Heart left ventricle (tissue), 16 donors: Measurements from ENCODE around the gene OTOP1. TPM values are rescaled to one million over a fixed set of nuclear protein-coding genes. Genes with fewer than 3 reads are reported as not detected.

ENCODE experiments used
- ATAC-seq, 4 donors: fragments of 200-7000 bp; cut with Tn5 transposase; one replicate each; pipeline ENCODE4 v1.9.1; 2020 to 2022; ENCODE audit warnings: moderate library complexity in 4 of 4, mild to moderate bottlenecking in 3 of 4, moderate number of reproducible peaks in 1 of 4
- DNase-seq, 5 donors: peaks; one replicate each; pipeline ENCODE4 v3.0.0-alpha.2; 2020
- H3K27ac ChIP-seq, 12 donors: fragments of 200-600 bp; sonication (generic) in 4 of 12; one replicate each; pipeline versions ENCODE4 v1.5.0 to v1.8.0; 2016 to 2022; ENCODE audit warnings: mild to moderate bottlenecking in 2 of 12
- H3K27me3 ChIP-seq, 9 donors: fragments of 200-600 bp; sonication (generic) in 2 of 9; one replicate each; pipeline versions ENCODE4 v1.5.1 to v1.8.0; 2016 to 2022; ENCODE audit warnings: mild to moderate bottlenecking in 3 of 9
- H3K36me3 ChIP-seq, 9 donors: fragments of 200-600 bp; sonication (generic) in 2 of 9; one replicate each; pipeline versions ENCODE4 v1.5.0 to v1.8.0; 2018 to 2022; ENCODE audit warnings: mild to moderate bottlenecking in 2 of 9
- H3K4me1 ChIP-seq, 12 donors: fragments of 200-600 bp; sonication (generic) in 4 of 12; one replicate each; pipeline versions ENCODE4 v1.5.0 to v1.8.0; 2016 to 2022; ENCODE audit warnings: mild to moderate bottlenecking in 3 of 12
- H3K4me3 ChIP-seq, 12 donors: fragments of 200-600 bp; sonication (generic) in 4 of 12; one replicate each; pipeline versions ENCODE4 v1.5.0 to v1.8.0; 2017 to 2022; ENCODE audit warnings: mild to moderate bottlenecking in 9 of 12, moderate library complexity in 4 of 12
- H3K9me3 ChIP-seq, 12 donors: fragments of 200-600 bp; sonication (generic) in 4 of 12; one replicate each; pipeline versions ENCODE4 v1.5.0 to v1.8.0; 2016 to 2022; ENCODE audit warnings: mild to moderate bottlenecking in 1 of 12
- CTCF ChIP-seq, 12 donors: fragments of 200-600 bp; sonication (generic) in 4 of 12; IDR thresholded peaks; one replicate each; pipeline versions ENCODE4 v1.5.0 to v1.8.0; 2018 to 2022; ENCODE audit warnings: antibody characterized with exemption in 12 of 12, mild to moderate bottlenecking in 5 of 12
- POLR2A ChIP-seq, 2 donors: fragments of 450-650 bp; IDR thresholded peaks; one replicate each; pipeline ENCODE4 v1.6.1; 2017; ENCODE audit warnings: antibody characterized with exemption in 2 of 2, mild to moderate bottlenecking in 2 of 2, moderate library complexity in 2 of 2
- WGBS, 4 donors: extraction: QIAGEN DNeasy Blood & Tissue Kit in 2 of 4; methylation state at CpG; one replicate each; pipeline versions ENCODE4 v1.1.5 to v1.1.7; 2013 to 2018; 5-methylcytosine and 5-hydroxymethylcytosine counted together
- intact Hi-C, 10 donors: fragments of 100-400 bp; cut with DNase I; formaldehyde crosslinking; loops; one replicate each; pipeline versions ENCODE4 v1.11.1 to v1.14.2; 2022
- polyA plus RNA-seq, 2 donors: library from polyadenylated mRNA; stranded (reverse); fragments of 200-250 nt; gene quantifications; one replicate each; pipeline ENCODE4 v1.2.3, GENCODE V29; 2013
- total RNA-seq, 9 donors: library from RNA; depleted of rRNA in 2 of 9; stranded (reverse); fragments of >200 nt in 2 of 9; fragmentation: NEBNext Ultra II Directional in 3 of 9; extraction: Animal tissue kit (Norgen Biotek cat#: 25700) in 3 of 9; gene quantifications; one replicate each; pipeline versions ENCODE4 v1.1.0 to v1.2.4, GENCODE V29; 2016 to 2023
- donor health status: ischemic (EF 13 %, LVEDD 7.1; RV severe dilation, severe dysfunction).
- donor health status: healthy with polysubstance abuse.
- donor health status: DM: no; HTN: yes; CAD: no.
- donor health status: DM: no; HTN: no; CAD: no.
- donor health status: ischemic (EF 25% LVEDD 6.9; RV normal size, moderate dysfunction).
- donor health status: ischemic (EF 25% LVEDD 5.7; RV mildly dilated, moderate dysfunction).
- donor health status: healthy.
- donor health status: DM: yes; HTN: yes; CAD: no.
- donor health status: ischemic (EF 35%, LVEDD 5.7; RV mildly dilated, moderate dysfunction).
- donor health status: nonischemic (EF 11% LVEDD 7.7; RV severe dilation, severe dysfunction).
- donor health status: DM: yes; HTN: yes; CAD: no.
- donor health status: PGD.
- donor health status: ischemic (EF 29% LVEDD 5.4; RV normal size, mild dysfunction).
- donor health status: nonischemic (EF 23%, LVEDD 6.1; RV moderate dilation, normal function).

The OTOP1 gene
- total and polyA plus RNA-seq, 11 donors: not detected

GRCh38 chr4:4204401-4204745 is 22.4 kb downstream of the OTOP1 start:
- H3K4me1 ChIP-seq: no peaks in the 10 kb centered on the region
- no peaks in the 10 kb centered on the region for H3K36me3 ChIP-seq
- H3K27ac ChIP-seq: no peak overlapping the region
- no peak for TF ChIP-seq CTCF (IDR thresholded peaks at IDR 0.05)
- TF ChIP-seq POLR2A (IDR thresholded peaks at IDR 0.05): no peak
- WGBS, 4 donors: 78 to 83% (median 80%) methylated on average over 3 of the region's 3 CpGs
- intact Hi-C loops: no loop called here
- no peak for ATAC-seq
- H3K9me3 ChIP-seq: no peaks in the 10 kb centered on the region
- H3K27me3 ChIP-seq: peaks cover 0 to 35% (median 7%) of the 10 kb centered on the region in 9 donors
- no peak overlapping the region for H3K4me3 ChIP-seq
- no peak for DNase-seq

GRCh38 chr4:4203688-4204400 is 22.9 kb downstream of the OTOP1 start:
- H3K9me3 ChIP-seq: no peaks in the 10 kb centered on the region
- no peak for TF ChIP-seq CTCF (IDR thresholded peaks at IDR 0.05)
- TF ChIP-seq POLR2A (IDR thresholded peaks at IDR 0.05): no peak
- no peak overlapping the region for H3K27ac ChIP-seq
- H3K4me3 ChIP-seq: no peak overlapping the region
- H3K27me3 ChIP-seq: peaks cover 0 to 32% (median 7%) of the 10 kb centered on the region in 9 donors
- DNase-seq: no peak
- intact Hi-C loops: no loop called here
- no peaks in the 10 kb centered on the region for H3K4me1 ChIP-seq
- ATAC-seq: no peak
- 79 to 87% (median 82%) methylated on average over 10 of the region's 10 CpGs for WGBS, 4 donors
- no peaks in the 10 kb centered on the region for H3K36me3 ChIP-seq

- WGBS, 4 donors: 69 to 88% (median 78%) methylated on average over 1 to 4 of the region's 4 CpGs
- H3K27me3 ChIP-seq: peaks cover 0 to 25% (median 7%) of the 10 kb centered on the region in 9 donors
- no peak overlapping the region for H3K27ac ChIP-seq
- no peaks in the 10 kb centered on the region for H3K4me1 ChIP-seq
- TF ChIP-seq POLR2A (IDR thresholded peaks at IDR 0.05) (no peak), CTCF (IDR thresholded peaks at IDR 0.05) (no peak)
- no peaks in the 10 kb centered on the region for H3K36me3 ChIP-seq
- DNase-seq: no peak
- no peak overlapping the region for H3K4me3 ChIP-seq
- intact Hi-C loops: no loop called here
- no peaks in the 10 kb centered on the region for H3K9me3 ChIP-seq
- ATAC-seq: no peak
Observed at GRCh38 chr4:4202510-4202909, 24.2 kb downstream of the OTOP1 start.

- DNase-seq: no peak
- Histone ChIP-seq H3K9me3 (no peaks in the 10 kb centered on the region), H3K27ac (no peak overlapping the region), H3K36me3 (no peaks in the 10 kb centered on the region), H3K27me3 (peaks cover 0 to 18% (median 0%) of the 10 kb centered on the region in 9 donors), H3K4me3 (no peak overlapping the region), H3K4me1 (no peaks in the 10 kb centered on the region)
- 50 to 53% (median 52%) methylated on average over 4 of the region's 4 CpGs for WGBS, 4 donors
- TF ChIP-seq CTCF (IDR thresholded peaks at IDR 0.05): no peak
- no peak for TF ChIP-seq POLR2A (IDR thresholded peaks at IDR 0.05)
- ATAC-seq: no peak
- intact Hi-C loops: no loop called here
Observed at GRCh38 chr4:4200624-4201023, 26.1 kb downstream of the OTOP1 start.
